NB4 (cell line): ENCODE measurements around the gene TOMM20.

Source experiments
- DNase-seq: peaks from one replicate; pipeline ENCODE4 v3.0.0; 2010; ENCODE audit warnings: low read depth
- H3K4me3 ChIP-seq: one replicate; pipeline ENCODE4 v1.5.1; 2011; ENCODE audit warnings: mild to moderate bottlenecking, low read depth, low read length, moderate library complexity
- CTCF ChIP-seq: IDR thresholded peaks from one replicate; pipeline ENCODE4 v1.5.1; 2012; ENCODE audit warnings: low read depth, low read length
- MAX ChIP-seq: IDR thresholded peaks from 2 replicates; pipeline ENCODE4 v1.6.1; 2011; ENCODE audit warnings: low read depth, low read length
- MYC ChIP-seq: IDR thresholded peaks from 2 replicates; pipeline ENCODE4 v1.6.1; 2011; ENCODE audit warnings: low read depth, low read length
- POLR2A ChIP-seq: IDR thresholded peaks from 2 replicates; pipeline ENCODE4 v1.6.1; 2011; ENCODE audit warnings: mild to moderate bottlenecking; ENCODE audit not compliant: insufficient read length; ENCODE audit errors: extremely low read depth

The TOMM20 gene

GRCh38 chr1:235060607-235061470 is 67.8 kb downstream of the TOMM20 start:
- no peak for DNase-seq

More at GRCh38 chr1:235060607-235061470, 67.8 kb downstream of the TOMM20 start:
- TF ChIP-seq CTCF (no peak), POLR2A (no peak), MAX (no peak), MYC (no peak)
- H3K4me3 ChIP-seq, result no peak overlapping the region
